Measurements from ENCODE around the gene JCAD. TPM values are rescaled to one million over a fixed set of nuclear protein-coding genes. Genes with fewer than 3 reads are reported as not detected.

Gene JCAD
- total and polyA plus RNA-seq, 2 experiments from 2014 or later: 0.78 to 2.1 TPM

DNA sequence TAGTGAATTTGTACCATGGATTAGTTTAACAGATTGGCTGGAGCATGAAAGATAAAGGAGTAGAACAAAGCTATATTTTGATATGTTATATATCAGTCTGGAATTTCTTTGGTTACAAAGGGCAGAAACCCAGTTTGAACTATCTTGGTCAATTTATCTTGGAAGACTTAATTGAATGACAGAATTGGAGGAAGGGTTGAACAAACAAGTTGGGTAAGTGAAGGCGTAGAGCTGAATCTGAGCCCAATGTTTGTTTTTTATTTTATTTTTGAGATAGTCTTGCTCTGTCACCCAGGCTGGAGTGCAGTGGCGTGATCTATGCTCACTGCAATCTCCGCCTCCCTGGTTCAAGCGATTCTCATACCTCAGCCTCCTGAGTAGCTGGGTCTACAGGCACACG lies 21.8 kb upstream of the JCAD start:
- DNase-seq (ENCODE audit: low spot score) (no peak), ATAC-seq (no peak)
- TF ChIP-seq EZH2 (IDR thresholded peaks at IDR 0.05; ENCODE audit: low read depth, unreplicated experiment): no peak
- TF ChIP-seq NANOG (IDR thresholded peaks at IDR 0.05; ENCODE audit: borderline replicate concordance): no peak
- no peak for TF ChIP-seq EZH2phosphoT487 (IDR thresholded peaks at IDR 0.05; ENCODE audit: unreplicated experiment)
- no peak for TF ChIP-seq JUNB (IDR thresholded peaks at IDR 0.05; ENCODE audit: unreplicated experiment)
- TF ChIP-seq, protein P1, sequence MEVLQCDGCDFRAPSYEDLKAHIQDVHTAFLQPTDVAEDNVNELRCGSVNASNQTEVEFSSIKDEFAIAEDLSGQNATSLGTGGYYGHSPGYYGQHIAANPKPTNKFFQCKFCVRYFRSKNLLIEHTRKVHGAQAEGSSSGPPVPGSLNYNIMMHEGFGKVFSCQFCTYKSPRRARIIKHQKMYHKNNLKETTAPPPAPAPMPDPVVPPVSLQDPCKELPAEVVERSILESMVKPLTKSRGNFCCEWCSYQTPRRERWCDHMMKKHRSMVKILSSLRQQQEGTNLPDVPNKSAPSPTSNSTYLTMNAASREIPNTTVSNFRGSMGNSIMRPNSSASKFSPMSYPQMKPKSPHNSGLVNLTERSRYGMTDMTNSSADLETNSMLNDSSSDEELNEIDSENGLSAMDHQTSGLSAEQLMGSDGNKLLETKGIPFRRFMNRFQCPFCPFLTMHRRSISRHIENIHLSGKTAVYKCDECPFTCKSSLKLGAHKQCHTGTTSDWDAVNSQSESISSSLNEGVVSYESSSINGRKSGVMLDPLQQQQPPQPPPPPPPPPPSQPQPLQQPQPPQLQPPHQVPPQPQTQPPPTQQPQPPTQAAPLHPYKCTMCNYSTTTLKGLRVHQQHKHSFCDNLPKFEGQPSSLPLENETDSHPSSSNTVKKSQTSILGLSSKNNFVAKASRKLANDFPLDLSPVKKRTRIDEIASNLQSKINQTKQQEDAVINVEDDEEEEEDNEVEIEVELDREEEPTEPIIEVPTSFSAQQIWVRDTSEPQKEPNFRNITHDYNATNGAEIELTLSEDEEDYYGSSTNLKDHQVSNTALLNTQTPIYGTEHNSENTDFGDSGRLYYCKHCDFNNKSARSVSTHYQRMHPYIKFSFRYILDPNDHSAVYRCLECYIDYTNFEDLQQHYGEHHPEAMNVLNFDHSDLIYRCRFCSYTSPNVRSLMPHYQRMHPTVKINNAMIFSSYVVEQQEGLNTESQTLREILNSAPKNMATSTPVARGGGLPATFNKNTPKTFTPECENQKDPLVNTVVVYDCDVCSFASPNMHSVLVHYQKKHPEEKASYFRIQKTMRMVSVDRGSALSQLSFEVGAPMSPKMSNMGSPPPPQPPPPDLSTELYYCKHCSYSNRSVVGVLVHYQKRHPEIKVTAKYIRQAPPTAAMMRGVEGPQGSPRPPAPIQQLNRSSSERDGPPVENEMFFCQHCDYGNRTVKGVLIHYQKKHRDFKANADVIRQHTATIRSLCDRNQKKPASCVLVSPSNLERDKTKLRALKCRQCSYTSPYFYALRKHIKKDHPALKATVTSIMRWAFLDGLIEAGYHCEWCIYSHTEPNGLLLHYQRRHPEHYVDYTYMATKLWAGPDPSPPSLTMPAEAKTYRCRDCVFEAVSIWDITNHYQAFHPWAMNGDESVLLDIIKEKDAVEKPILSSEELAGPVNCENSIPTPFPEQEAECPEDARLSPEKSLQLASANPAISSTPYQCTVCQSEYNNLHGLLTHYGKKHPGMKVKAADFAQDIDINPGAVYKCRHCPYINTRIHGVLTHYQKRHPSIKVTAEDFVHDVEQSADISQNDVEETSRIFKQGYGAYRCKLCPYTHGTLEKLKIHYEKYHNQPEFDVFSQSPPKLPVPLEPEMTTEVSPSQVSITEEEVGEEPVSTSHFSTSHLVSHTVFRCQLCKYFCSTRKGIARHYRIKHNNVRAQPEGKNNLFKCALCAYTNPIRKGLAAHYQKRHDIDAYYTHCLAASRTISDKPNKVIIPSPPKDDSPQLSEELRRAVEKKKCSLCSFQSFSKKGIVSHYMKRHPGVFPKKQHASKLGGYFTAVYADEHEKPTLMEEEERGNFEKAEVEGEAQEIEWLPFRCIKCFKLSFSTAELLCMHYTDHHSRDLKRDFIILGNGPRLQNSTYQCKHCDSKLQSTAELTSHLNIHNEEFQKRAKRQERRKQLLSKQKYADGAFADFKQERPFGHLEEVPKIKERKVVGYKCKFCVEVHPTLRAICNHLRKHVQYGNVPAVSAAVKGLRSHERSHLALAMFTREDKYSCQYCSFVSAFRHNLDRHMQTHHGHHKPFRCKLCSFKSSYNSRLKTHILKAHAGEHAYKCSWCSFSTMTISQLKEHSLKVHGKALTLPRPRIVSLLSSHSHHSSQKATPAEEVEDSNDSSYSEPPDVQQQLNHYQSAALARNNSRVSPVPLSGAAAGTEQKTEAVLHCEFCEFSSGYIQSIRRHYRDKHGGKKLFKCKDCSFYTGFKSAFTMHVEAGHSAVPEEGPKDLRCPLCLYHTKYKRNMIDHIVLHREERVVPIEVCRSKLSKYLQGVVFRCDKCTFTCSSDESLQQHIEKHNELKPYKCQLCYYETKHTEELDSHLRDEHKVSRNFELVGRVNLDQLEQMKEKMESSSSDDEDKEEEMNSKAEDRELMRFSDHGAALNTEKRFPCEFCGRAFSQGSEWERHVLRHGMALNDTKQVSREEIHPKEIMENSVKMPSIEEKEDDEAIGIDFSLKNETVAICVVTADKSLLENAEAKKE (CRISPR knock-in tag; IDR thresholded peaks at IDR 0.05): no peak
- H3K4me3 ChIP-seq: no peak overlapping the region
- H3K4me1 ChIP-seq (ENCODE audit: insufficient read depth): no peaks in the 10 kb centered on the region
- no peaks in the 10 kb centered on the region for H3F3A ChIP-seq (replicated peaks; ENCODE audit: low read depth)
- no peaks in the 10 kb centered on the region for H3K79me2 ChIP-seq (replicated peaks; ENCODE audit: insufficient read depth)
- no peaks in the 10 kb centered on the region for H3K27me3 Mint-ChIP-seq (ENCODE audit: insufficient read depth, low read depth, poor library complexity)
- no peaks in the 10 kb centered on the region for H3K4me1 Mint-ChIP-seq
- H3K27ac ChIP-seq (ENCODE audit: low read depth): no peak overlapping the region
- no peaks in the 10 kb centered on the region for H3K27me3 ChIP-seq (ENCODE audit: insufficient read depth)
- no peaks in the 10 kb centered on the region for H3K36me3 ChIP-seq (ENCODE audit: insufficient read depth)
- H3K9me2 ChIP-seq (ENCODE audit: insufficient read depth): no peaks in the 10 kb centered on the region
- H3K4me3 Mint-ChIP-seq: no peak overlapping the region
- H3K27ac Mint-ChIP-seq: no peak overlapping the region
- no peak overlapping the region for H2AFZ ChIP-seq
- no peaks in the 10 kb centered on the region for H3K36me3 Mint-ChIP-seq (ENCODE audit: low read depth)
- H3K4me2 ChIP-seq: no peak overlapping the region
- H3K9me3 Mint-ChIP-seq: no peaks in the 10 kb centered on the region
- no peaks in the 10 kb centered on the region for H4K20me1 ChIP-seq (replicated peaks; ENCODE audit: insufficient read depth)

DNA sequence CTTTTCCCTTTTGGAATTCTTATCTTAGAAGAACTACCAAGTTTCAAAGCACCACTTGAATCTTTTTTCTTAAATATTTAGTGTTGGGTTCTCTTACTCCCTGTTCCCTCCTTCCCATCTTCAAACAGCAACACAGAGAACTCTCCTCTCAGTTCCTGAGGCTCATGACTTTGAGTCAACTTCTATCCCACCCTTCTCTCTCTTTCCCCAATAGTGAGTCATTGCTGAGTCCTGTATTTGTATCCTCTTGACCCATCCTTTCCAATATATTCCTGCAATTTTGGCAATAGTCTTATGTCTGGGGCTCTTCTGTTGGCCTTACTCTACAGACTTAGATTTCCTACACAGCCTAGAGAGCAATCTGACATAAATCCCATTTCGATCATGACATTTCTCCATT lies 20.8 kb upstream of the JCAD start:
- peaks cover 3% of the 10 kb centered on the region; the same call in 2 of the 3 replicates for H3K4me1 Mint-ChIP-seq
- no peak overlapping the region for H3K4me3 Mint-ChIP-seq
- ATAC-seq (no peak), DNase-seq (ENCODE audit: low spot score) (no peak)
- Histone ChIP-seq H2AFZ (no peak overlapping the region), H3K9me2 (ENCODE audit: insufficient read depth) (no peaks in the 10 kb centered on the region), H3K4me1 (ENCODE audit: insufficient read depth) (no peaks in the 10 kb centered on the region), H3K27me3 (ENCODE audit: insufficient read depth) (no peaks in the 10 kb centered on the region), H4K20me1 (replicated peaks; ENCODE audit: insufficient read depth) (no peaks in the 10 kb centered on the region), H3K27ac (ENCODE audit: low read depth) (no peak overlapping the region), H3K79me2 (replicated peaks; ENCODE audit: insufficient read depth) (no peaks in the 10 kb centered on the region), H3K4me2 (no peak overlapping the region), H3K4me3 (no peak overlapping the region), H3F3A (replicated peaks; ENCODE audit: low read depth) (no peaks in the 10 kb centered on the region), H3K36me3 (ENCODE audit: insufficient read depth) (no peaks in the 10 kb centered on the region)
- H3K9me3 Mint-ChIP-seq: no peaks in the 10 kb centered on the region
- H3K27ac Mint-ChIP-seq: no peak overlapping the region
- no peaks in the 10 kb centered on the region for H3K27me3 Mint-ChIP-seq (ENCODE audit: insufficient read depth, low read depth, poor library complexity)
- H3K36me3 Mint-ChIP-seq (ENCODE audit: low read depth): no peaks in the 10 kb centered on the region
- TF ChIP-seq, protein P2, sequence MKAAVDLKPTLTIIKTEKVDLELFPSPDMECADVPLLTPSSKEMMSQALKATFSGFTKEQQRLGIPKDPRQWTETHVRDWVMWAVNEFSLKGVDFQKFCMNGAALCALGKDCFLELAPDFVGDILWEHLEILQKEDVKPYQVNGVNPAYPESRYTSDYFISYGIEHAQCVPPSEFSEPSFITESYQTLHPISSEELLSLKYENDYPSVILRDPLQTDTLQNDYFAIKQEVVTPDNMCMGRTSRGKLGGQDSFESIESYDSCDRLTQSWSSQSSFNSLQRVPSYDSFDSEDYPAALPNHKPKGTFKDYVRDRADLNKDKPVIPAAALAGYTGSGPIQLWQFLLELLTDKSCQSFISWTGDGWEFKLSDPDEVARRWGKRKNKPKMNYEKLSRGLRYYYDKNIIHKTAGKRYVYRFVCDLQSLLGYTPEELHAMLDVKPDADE (IDR thresholded peaks at IDR 0.05): no peak
- TF ChIP-seq STAT1 (IDR thresholded peaks at IDR 0.05; ENCODE audit: unreplicated experiment) (no peak), CREB1 (CRISPR knock-in tag; IDR thresholded peaks at IDR 0.05; ENCODE audit: low read depth) (no peak), JUNB (IDR thresholded peaks at IDR 0.05; ENCODE audit: unreplicated experiment) (no peak), EZH2phosphoT487 (IDR thresholded peaks at IDR 0.05; ENCODE audit: unreplicated experiment) (no peak), POLR2AphosphoS5 (IDR thresholded peaks at IDR 0.05; ENCODE audit: low read depth) (no peak), ZNF114 (CRISPR knock-in tag; IDR thresholded peaks at IDR 0.05) (no peak)
- TF ChIP-seq, protein P3, sequence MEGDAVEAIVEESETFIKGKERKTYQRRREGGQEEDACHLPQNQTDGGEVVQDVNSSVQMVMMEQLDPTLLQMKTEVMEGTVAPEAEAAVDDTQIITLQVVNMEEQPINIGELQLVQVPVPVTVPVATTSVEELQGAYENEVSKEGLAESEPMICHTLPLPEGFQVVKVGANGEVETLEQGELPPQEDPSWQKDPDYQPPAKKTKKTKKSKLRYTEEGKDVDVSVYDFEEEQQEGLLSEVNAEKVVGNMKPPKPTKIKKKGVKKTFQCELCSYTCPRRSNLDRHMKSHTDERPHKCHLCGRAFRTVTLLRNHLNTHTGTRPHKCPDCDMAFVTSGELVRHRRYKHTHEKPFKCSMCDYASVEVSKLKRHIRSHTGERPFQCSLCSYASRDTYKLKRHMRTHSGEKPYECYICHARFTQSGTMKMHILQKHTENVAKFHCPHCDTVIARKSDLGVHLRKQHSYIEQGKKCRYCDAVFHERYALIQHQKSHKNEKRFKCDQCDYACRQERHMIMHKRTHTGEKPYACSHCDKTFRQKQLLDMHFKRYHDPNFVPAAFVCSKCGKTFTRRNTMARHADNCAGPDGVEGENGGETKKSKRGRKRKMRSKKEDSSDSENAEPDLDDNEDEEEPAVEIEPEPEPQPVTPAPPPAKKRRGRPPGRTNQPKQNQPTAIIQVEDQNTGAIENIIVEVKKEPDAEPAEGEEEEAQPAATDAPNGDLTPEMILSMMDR (conservative IDR thresholded peaks at IDR 0.05; ENCODE audit: low read depth in 2 of 2): no peak

Measured in GM23338 (cell line).